ENCODE measurements around the gene TSKS. TPM values are rescaled to one million over a fixed set of nuclear protein-coding genes. Genes with fewer than 3 reads are reported as not detected.

The TSKS gene
- total RNA-seq, 1 experiment from 2014 or later: not detected

- CTCF ChIA-PET: no interaction called here
- Mint-ChIP-seq H3K9me3 (ENCODE audit: low read depth, unreplicated experiment) (no peaks in the 10 kb centered on the region), H3K27ac (ENCODE audit: unreplicated experiment) (no peak overlapping the region), H3K4me1 (ENCODE audit: low read depth, unreplicated experiment) (no peaks in the 10 kb centered on the region), H3K4me3 (ENCODE audit: low read depth, unreplicated experiment) (no peak overlapping the region), H3K36me3 (ENCODE audit: insufficient read depth, unreplicated experiment) (peaks cover 9% of the 10 kb centered on the region), H3K27me3 (ENCODE audit: unreplicated experiment) (no peaks in the 10 kb centered on the region)
- TF ChIP-seq CTCF (IDR thresholded peaks at IDR 0.05; ENCODE audit: unreplicated experiment): no peak
- BruUV-seq (replicated peaks): no TSS peak
- intact Hi-C loops (cut with micrococcal nuclease; ENCODE audit: unreplicated experiment): no loop called here
- no peak for DNase-seq
These were observed 17.8 kb upstream of the TSKS start for GRCh38 chr19:49780861-49781260.

DNA sequence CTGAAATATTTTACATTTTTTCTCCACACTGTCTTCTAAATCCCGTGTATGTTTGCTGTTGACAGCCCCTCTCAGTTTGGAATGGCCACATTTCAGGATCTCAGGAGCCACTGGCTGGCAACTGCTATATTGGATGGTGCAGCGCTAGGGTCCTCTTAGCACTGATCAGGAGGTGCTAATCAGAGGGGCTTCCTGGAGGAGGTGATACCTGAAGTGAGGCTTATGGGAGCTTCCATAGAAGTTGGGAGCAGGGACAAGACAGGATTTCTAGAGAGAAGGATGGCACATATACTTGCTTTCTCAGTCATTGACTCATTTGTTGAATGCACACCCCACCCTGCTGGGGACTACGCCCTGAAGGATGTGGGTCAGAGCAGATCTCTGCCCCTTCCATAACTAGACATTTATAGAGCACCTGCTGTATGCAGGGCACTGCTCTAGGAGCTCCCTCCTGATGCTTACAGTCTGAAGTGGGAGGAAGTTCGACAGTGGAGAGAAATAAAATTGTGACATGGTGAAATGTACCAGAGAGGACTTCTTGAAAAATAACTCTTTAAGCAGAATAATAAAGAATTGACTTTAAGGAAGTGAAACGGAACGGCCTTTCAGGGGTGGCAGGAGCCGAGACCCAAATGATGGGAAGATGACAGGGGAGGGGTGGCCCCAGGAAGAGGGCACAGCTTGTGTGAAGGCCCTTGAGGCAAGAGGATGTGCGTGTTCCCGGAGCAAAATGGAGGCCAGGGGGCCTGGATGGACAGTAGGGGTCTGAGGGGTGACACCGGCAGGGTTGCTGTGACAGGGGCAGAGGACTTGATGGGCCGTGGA, 16.8 kb upstream of the TSKS start:
- CTCF ChIA-PET: interaction anchor here (0.6 kb wide), 1 partner anchor 108 kb away, joined by 5 read pairs; no protein-coding TSS in a partner anchor
- no TSS peak for BruUV-seq (replicated peaks)
- Mint-ChIP-seq H3K9me3 (ENCODE audit: low read depth, unreplicated experiment) (no peaks in the 10 kb centered on the region), H3K4me1 (ENCODE audit: low read depth, unreplicated experiment) (no peaks in the 10 kb centered on the region), H3K27ac (ENCODE audit: unreplicated experiment) (no peak overlapping the region), H3K27me3 (ENCODE audit: unreplicated experiment) (no peaks in the 10 kb centered on the region), H3K36me3 (ENCODE audit: insufficient read depth, unreplicated experiment) (peaks cover 9% of the 10 kb centered on the region), H3K4me3 (ENCODE audit: low read depth, unreplicated experiment) (no peak overlapping the region)
- no peak for DNase-seq
- no peak for TF ChIP-seq CTCF (IDR thresholded peaks at IDR 0.05; ENCODE audit: unreplicated experiment)
- intact Hi-C loops (cut with micrococcal nuclease; ENCODE audit: unreplicated experiment): no loop called here

DNA sequence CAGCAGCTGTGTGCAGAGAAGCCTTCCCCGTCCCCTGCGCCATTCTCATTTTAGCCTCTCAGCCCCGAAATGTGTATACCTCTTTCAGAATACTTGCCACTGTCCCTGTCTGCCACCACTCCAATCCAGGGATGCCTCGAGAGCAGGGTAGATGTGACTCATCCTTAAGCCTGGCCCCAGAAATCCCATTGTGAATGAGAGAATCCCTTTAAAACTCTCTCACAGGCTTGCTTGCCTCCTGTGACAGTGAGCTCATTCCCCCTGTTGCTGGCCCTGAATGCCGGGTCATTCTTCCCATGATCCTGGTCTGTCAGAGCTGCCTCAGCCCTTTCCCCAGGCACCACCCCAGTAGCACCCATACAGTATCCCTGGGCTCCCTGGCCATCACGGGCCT, 13.3 kb upstream of the TSKS start:
- no peaks in the 10 kb centered on the region for H3K27me3 Mint-ChIP-seq (ENCODE audit: unreplicated experiment)
- no TSS peak for BruUV-seq (replicated peaks)
- intact Hi-C loops (cut with micrococcal nuclease; ENCODE audit: unreplicated experiment): no loop called here
- H3K4me3 Mint-ChIP-seq (ENCODE audit: low read depth, unreplicated experiment): no peak overlapping the region
- CTCF ChIA-PET: no interaction called here
- no peak for DNase-seq
- TF ChIP-seq CTCF (IDR thresholded peaks at IDR 0.05; ENCODE audit: unreplicated experiment): no peak
- H3K9me3 Mint-ChIP-seq (ENCODE audit: low read depth, unreplicated experiment): no peaks in the 10 kb centered on the region
- no peaks in the 10 kb centered on the region for H3K4me1 Mint-ChIP-seq (ENCODE audit: low read depth, unreplicated experiment)
- H3K27ac Mint-ChIP-seq (ENCODE audit: unreplicated experiment): no peak overlapping the region
- H3K36me3 Mint-ChIP-seq (ENCODE audit: insufficient read depth, unreplicated experiment): no peaks in the 10 kb centered on the region

- no TSS peak for BruUV-seq (replicated peaks)
- H3K9me3 Mint-ChIP-seq (ENCODE audit: low read depth, unreplicated experiment): no peaks in the 10 kb centered on the region
- CTCF ChIA-PET: no interaction called here
- no peak overlapping the region for H3K4me3 Mint-ChIP-seq (ENCODE audit: low read depth, unreplicated experiment)
- TF ChIP-seq CTCF (IDR thresholded peaks at IDR 0.05; ENCODE audit: unreplicated experiment): no peak
- H3K27me3 Mint-ChIP-seq (ENCODE audit: unreplicated experiment): no peaks in the 10 kb centered on the region
- H3K36me3 Mint-ChIP-seq (ENCODE audit: insufficient read depth, unreplicated experiment): no peaks in the 10 kb centered on the region
- intact Hi-C loops (cut with micrococcal nuclease; ENCODE audit: unreplicated experiment): no loop called here
- no peak for DNase-seq
- no peaks in the 10 kb centered on the region for H3K4me1 Mint-ChIP-seq (ENCODE audit: low read depth, unreplicated experiment)
- no peak overlapping the region for H3K27ac Mint-ChIP-seq (ENCODE audit: unreplicated experiment)
These were observed 12.8 kb upstream of the TSKS start for GRCh38 chr19:49775742-49776370.

Data from Calu3 (cell line).